WTC11 (cell line): ENCODE data around the gene CACNA1A.

Experiments
- NFYB ChIP-seq: sonication (generic); formaldehyde crosslinking; conservative IDR thresholded peaks from 2 replicates; pipeline ENCODE4 v1.8.0; 2022; ENCODE audit warnings: low read depth, missing genetic modification reagents
- TP53 ChIP-seq: sonication (generic); formaldehyde crosslinking; IDR thresholded peaks from 2 replicates; pipeline ENCODE4 v1.8.1; 2023; ENCODE audit warnings: mild to moderate bottlenecking, missing genetic modification reagents

- TF ChIP-seq TP53 (CRISPR knock-in tag) (no peak), NFYB (CRISPR knock-in tag) (no peak)
Observed at GRCh38 chr19:13350759-13351158, 155.5 kb downstream of the CACNA1A start.
